HL-60 (cell line): ENCODE data around the gene ZNF316.

ENCODE experiments used
- DNase-seq, 2 experiments: peaks; one replicate each; pipeline ENCODE4 v3.0.0-alpha.2; 2010 to 2020; ENCODE audit warnings: low read depth in 1 of 2, low spot score in 1 of 2
- H3K27ac ChIP-seq: fragments of 250-450 bp; sonication (Bioruptor Pico); replicated peaks from 2 replicates; pipeline ENCODE4 v1.5.1; 2020; ENCODE audit warnings: mild to moderate bottlenecking, moderate library complexity
- H3K27me3 ChIP-seq: fragments of 250-450 bp; sonication (Bioruptor Pico); 2 replicates; pipeline ENCODE4 v1.5.1; 2021; ENCODE audit warnings: mild to moderate bottlenecking, moderate library complexity; ENCODE audit not compliant: insufficient read depth, poor library complexity, severe bottlenecking
- H3K4me3 ChIP-seq: replicated peaks from 2 replicates; pipeline ENCODE4 v1.5.1; 2011; ENCODE audit warnings: mild to moderate bottlenecking, control low read depth, low read length; ENCODE audit not compliant: insufficient read depth
- GABPA ChIP-seq: IDR thresholded peaks from 2 replicates; pipeline ENCODE4 v1.6.1; 2012; ENCODE audit warnings: low read depth
- POLR2AphosphoS5 ChIP-seq: IDR thresholded peaks from 2 replicates; pipeline ENCODE4 v1.6.1; 2012; ENCODE audit warnings: low read depth
- REST ChIP-seq: IDR thresholded peaks from 2 replicates; pipeline ENCODE4 v1.6.1; 2012; ENCODE audit warnings: low read depth; ENCODE audit not compliant: insufficient replicate concordance
- SPI1 ChIP-seq: IDR thresholded peaks from 2 replicates; pipeline ENCODE4 v1.6.1; 2012; ENCODE audit warnings: low read depth, mild to moderate bottlenecking, borderline replicate concordance
- TF ChIP-seq, protein P1 (sequence below): IDR thresholded peaks from one replicate; pipeline ENCODE4 v1.5.1; 2011; ENCODE audit warnings: low read length, control low read depth, inconsistent platforms; ENCODE audit not compliant: insufficient read depth

Gene ZNF316

DNA sequence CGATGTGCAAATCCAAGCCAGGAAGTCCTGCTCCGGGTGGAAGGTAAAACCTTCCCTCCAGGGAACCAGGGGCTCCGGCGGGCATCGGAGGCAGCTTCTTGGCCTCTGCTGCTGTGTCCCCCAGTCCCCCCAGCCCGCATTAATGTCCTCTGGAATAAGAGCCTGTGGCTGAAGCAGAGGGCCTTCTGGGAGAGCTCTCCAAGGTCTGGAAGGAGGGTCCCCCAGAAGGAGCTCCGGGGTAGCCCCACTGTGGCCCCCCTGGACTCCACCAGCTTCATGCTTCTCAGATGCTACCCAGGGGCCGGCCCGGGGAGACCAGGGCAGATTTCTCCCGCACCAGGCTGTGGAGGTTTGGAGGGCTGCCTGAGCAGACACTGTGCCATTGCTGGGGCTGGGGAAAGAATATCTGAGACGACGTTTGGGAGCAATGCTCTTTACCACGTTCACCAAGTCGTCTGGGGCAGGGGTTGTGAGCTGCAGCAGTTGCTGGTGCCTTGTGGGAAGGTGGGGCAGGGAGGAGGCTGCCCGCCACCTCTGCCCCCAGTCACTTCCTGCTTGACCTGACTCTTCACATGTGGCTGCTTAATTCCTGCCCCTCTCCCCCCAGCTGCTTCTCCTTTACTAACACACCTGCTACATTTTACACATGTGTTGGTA is 13.4 kb upstream of the ZNF316 start:
- TF ChIP-seq SPI1 = no peak
- TF ChIP-seq, protein P1, sequence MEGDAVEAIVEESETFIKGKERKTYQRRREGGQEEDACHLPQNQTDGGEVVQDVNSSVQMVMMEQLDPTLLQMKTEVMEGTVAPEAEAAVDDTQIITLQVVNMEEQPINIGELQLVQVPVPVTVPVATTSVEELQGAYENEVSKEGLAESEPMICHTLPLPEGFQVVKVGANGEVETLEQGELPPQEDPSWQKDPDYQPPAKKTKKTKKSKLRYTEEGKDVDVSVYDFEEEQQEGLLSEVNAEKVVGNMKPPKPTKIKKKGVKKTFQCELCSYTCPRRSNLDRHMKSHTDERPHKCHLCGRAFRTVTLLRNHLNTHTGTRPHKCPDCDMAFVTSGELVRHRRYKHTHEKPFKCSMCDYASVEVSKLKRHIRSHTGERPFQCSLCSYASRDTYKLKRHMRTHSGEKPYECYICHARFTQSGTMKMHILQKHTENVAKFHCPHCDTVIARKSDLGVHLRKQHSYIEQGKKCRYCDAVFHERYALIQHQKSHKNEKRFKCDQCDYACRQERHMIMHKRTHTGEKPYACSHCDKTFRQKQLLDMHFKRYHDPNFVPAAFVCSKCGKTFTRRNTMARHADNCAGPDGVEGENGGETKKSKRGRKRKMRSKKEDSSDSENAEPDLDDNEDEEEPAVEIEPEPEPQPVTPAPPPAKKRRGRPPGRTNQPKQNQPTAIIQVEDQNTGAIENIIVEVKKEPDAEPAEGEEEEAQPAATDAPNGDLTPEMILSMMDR = no peak
- no peak for TF ChIP-seq GABPA
- peak; percentile 66 for TF ChIP-seq REST
- no peak for TF ChIP-seq POLR2AphosphoS5
- H3K27ac ChIP-seq = no peak overlapping the region
- peak in 1 of 2 experiments; percentile 16 for DNase-seq

DNA sequence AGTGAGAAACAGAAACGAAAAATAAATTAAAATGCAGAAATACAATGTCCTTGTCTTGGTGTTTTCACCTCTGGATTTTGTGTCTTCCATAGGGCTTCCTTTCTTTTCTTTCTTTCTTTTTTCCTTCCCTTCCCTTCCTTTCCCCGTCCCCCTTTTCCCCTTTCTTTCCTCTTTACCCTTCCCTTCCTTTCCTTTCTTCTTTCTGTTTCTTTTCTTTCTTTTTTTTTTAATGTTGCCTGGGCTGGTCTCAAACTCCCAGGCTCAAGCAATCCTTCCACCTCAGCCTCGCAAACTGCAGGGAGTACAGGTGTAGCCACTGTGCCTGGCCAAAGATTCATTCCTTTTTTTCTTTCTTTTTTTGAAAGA is 12.9 kb upstream of the ZNF316 start:
- no peak for DNase-seq
- no peak overlapping the region for H3K27ac ChIP-seq
- no peak for TF ChIP-seq GABPA
- TF ChIP-seq, protein P1 = no peak
- TF ChIP-seq REST = no peak
- no peak overlapping the region for H3K4me3 ChIP-seq
- H3K27me3 ChIP-seq = no peaks in the 10 kb centered on the region

More for the DNA sequence above, 13.4 kb upstream of the ZNF316 start:
- no peak overlapping the region for H3K4me3 ChIP-seq
- no peaks in the 10 kb centered on the region for H3K27me3 ChIP-seq

- H3K27ac ChIP-seq = no peak overlapping the region
- no peak for TF ChIP-seq POLR2AphosphoS5
- TF ChIP-seq GABPA = no peak
- no peak for TF ChIP-seq REST
- TF ChIP-seq, protein P1 = no peak
- no peak for TF ChIP-seq SPI1
- DNase-seq = no peak
These were observed 9.1 kb upstream of the ZNF316 start for GRCh38 chr7:6628045-6628444.

More at GRCh38 chr7:6628045-6628444, 9.1 kb upstream of the ZNF316 start:
- Histone ChIP-seq H3K4me3 (no peak overlapping the region), H3K27me3 (no peaks in the 10 kb centered on the region)
